Fibroblast of gingiva (primary cell): Measurements from ENCODE around the gene TENM4.

Experiments
- DNase-seq: peaks from one replicate; pipeline ENCODE4 v3.0.0-alpha.2; 2011; ENCODE audit warnings: low read depth

Gene TENM4

GRCh38 chr11:79174045-79175008, 266.5 kb downstream of the TENM4 start:
- DNase-seq, result no peak

- peak; percentile 74 for DNase-seq
Measured at GRCh38 chr11:79173615-79174014, 267.2 kb downstream of the TENM4 start.

GRCh38 chr11:79170321-79170720, 270.5 kb downstream of the TENM4 start:
- DNase-seq, result no peak

GRCh38 chr11:79168530-79169110, 272.2 kb downstream of the TENM4 start:
- DNase-seq, result no peak

GRCh38 chr11:79167510-79168188, 273.2 kb downstream of the TENM4 start:
- no peak for DNase-seq

GRCh38 chr11:79165908-79166307, 274.9 kb downstream of the TENM4 start:
- DNase-seq, result no peak

- no peak for DNase-seq
Measured at GRCh38 chr11:79160791-79161403, 279.9 kb downstream of the TENM4 start.

GRCh38 chr11:79159657-79160450, 281.0 kb downstream of the TENM4 start:
- no peak for DNase-seq

GRCh38 chr11:79157738-79158137, 283.1 kb downstream of the TENM4 start:
- no peak for DNase-seq

GRCh38 chr11:79156031-79156430, 284.8 kb downstream of the TENM4 start:
- DNase-seq, result no peak

GRCh38 chr11:79155237-79155636, 285.6 kb downstream of the TENM4 start:
- DNase-seq, result no peak

GRCh38 chr11:79152511-79152910, 288.3 kb downstream of the TENM4 start:
- no peak for DNase-seq

- no peak for DNase-seq
Measured at GRCh38 chr11:79151396-79151795, 289.4 kb downstream of the TENM4 start.

GRCh38 chr11:79150966-79151365, 289.9 kb downstream of the TENM4 start:
- no peak for DNase-seq

- no peak for DNase-seq
Measured at GRCh38 chr11:79150320-79150719, 290.5 kb downstream of the TENM4 start.

- no peak for DNase-seq
Measured at GRCh38 chr11:79147731-79148130, 293.1 kb downstream of the TENM4 start.

- no peak for DNase-seq
Measured at GRCh38 chr11:79147011-79147410, 293.8 kb downstream of the TENM4 start.

GRCh38 chr11:79139900-79140299, 300.9 kb downstream of the TENM4 start:
- no peak for DNase-seq

GRCh38 chr11:79129702-79130101, 311.1 kb downstream of the TENM4 start:
- DNase-seq, result no peak

- no peak for DNase-seq
Measured at GRCh38 chr11:79128291-79128690, 312.5 kb downstream of the TENM4 start.

GRCh38 chr11:79122759-79123158, 318.1 kb downstream of the TENM4 start:
- no peak for DNase-seq

- DNase-seq, result no peak
Measured at GRCh38 chr11:79121351-79121750, 319.5 kb downstream of the TENM4 start.
